DND-41 (cell line): Measurements from ENCODE around the gene DCANP1.

ENCODE experiments used
- ATAC-seq: fragments of 200-7000 bp; cut with Tn5 transposase; 3 replicates; pipeline ENCODE4 v1.9.1; 2021; ENCODE audit warnings: low read depth; ENCODE audit not compliant: insufficient read depth
- DNase-seq: peaks from one replicate; pipeline ENCODE4 v3.0.0-alpha.2; 2020
- H2AFZ ChIP-seq: 2 replicates; pipeline ENCODE4 v1.6.0; 2012; ENCODE audit warnings: low read depth, low read length
- H3K27ac ChIP-seq: 2 replicates; pipeline ENCODE4 v1.5.1; 2012; ENCODE audit warnings: low read length, inconsistent platforms
- H3K27me3 ChIP-seq: fragments of 200-600 bp; sonication (generic); 2 replicates; pipeline ENCODE4 v1.6.0; 2012; ENCODE audit warnings: low read length, mild to moderate bottlenecking, inconsistent platforms; ENCODE audit not compliant: insufficient read depth, poor library complexity
- H3K36me3 ChIP-seq: 2 replicates; pipeline ENCODE4 v1.5.1; 2012; ENCODE audit warnings: low read length, inconsistent platforms; ENCODE audit not compliant: insufficient read depth
- H3K4me1 ChIP-seq: 2 replicates; pipeline ENCODE4 v1.5.1; 2012; ENCODE audit warnings: mild to moderate bottlenecking, low read length; ENCODE audit not compliant: insufficient read depth
- H3K4me2 ChIP-seq: 2 replicates; pipeline ENCODE4 v1.6.0; 2012; ENCODE audit warnings: mild to moderate bottlenecking, moderate library complexity, low read length, inconsistent platforms; ENCODE audit not compliant: insufficient read depth
- H3K4me3 ChIP-seq, 2 experiments: fragments of 200-600 bp in 1 of 2; shearing (Covaris generic) in 1 of 2; 2 replicates each; pipeline ENCODE4 v1.5.1; 2012 to 2016; ENCODE audit warnings: inconsistent platforms in 2 of 2, low read length in 2 of 2, mild to moderate bottlenecking in 2 of 2, low read depth in 1 of 2, moderate library complexity in 1 of 2
- H3K79me2 ChIP-seq: 2 replicates; pipeline ENCODE4 v1.6.0; 2012; ENCODE audit warnings: low read length, inconsistent platforms; ENCODE audit not compliant: insufficient read depth
- H3K9ac ChIP-seq: 2 replicates; pipeline ENCODE4 v1.6.0; 2012; ENCODE audit warnings: low read depth, mild to moderate bottlenecking, inconsistent platforms, low read length, moderate library complexity
- H3K9me3 ChIP-seq: 2 replicates; pipeline ENCODE4 v1.5.1; 2012; ENCODE audit warnings: low read length, moderate library complexity, mild to moderate bottlenecking, inconsistent platforms; ENCODE audit not compliant: insufficient read depth, severe bottlenecking
- H4K20me1 ChIP-seq: 2 replicates; pipeline ENCODE4 v1.6.0; 2012; ENCODE audit warnings: low read length; ENCODE audit not compliant: insufficient read depth
- CTCF ChIP-seq: IDR thresholded peaks from 2 replicates; pipeline ENCODE4 v1.5.1; 2012; ENCODE audit warnings: borderline replicate concordance, low read length, moderate library complexity, mild to moderate bottlenecking; ENCODE audit not compliant: poor library complexity, severe bottlenecking; ENCODE audit errors: extremely low read depth
- EZH2 ChIP-seq: IDR thresholded peaks from 3 replicates; pipeline ENCODE4 v1.6.1; 2012; ENCODE audit warnings: borderline replicate concordance, low read depth, mild to moderate bottlenecking, moderate library complexity, low read length, inconsistent platforms; ENCODE audit not compliant: severe bottlenecking

The DCANP1 gene

GRCh38 chr5:135430135-135430437 is 17.1 kb downstream of the DCANP1 start:
- Histone ChIP-seq H3K9me3 (peaks cover 10% of the 10 kb centered on the region), H3K4me3 (no peak overlapping the region), H3K36me3 (no peaks in the 10 kb centered on the region), H2AFZ (no peak overlapping the region), H3K79me2 (no peaks in the 10 kb centered on the region), H3K27ac (no peak overlapping the region), H3K4me2 (no peak overlapping the region), H4K20me1 (no peaks in the 10 kb centered on the region), H3K4me1 (peaks cover 22% of the 10 kb centered on the region), H3K27me3 (no peaks in the 10 kb centered on the region), H3K9ac (no peak overlapping the region)
- DNase-seq = no peak
- ATAC-seq = no peak
- no peak for TF ChIP-seq CTCF
- TF ChIP-seq EZH2 = no peak

GRCh38 chr5:135429301-135430134 is 17.6 kb downstream of the DCANP1 start:
- no peak for TF ChIP-seq CTCF
- TF ChIP-seq EZH2 = no peak
- Histone ChIP-seq H2AFZ (no peak overlapping the region), H3K27ac (no peak overlapping the region), H3K4me2 (no peak overlapping the region), H3K9me3 (peaks cover 10% of the 10 kb centered on the region), H3K27me3 (no peaks in the 10 kb centered on the region), H3K79me2 (no peaks in the 10 kb centered on the region), H3K36me3 (no peaks in the 10 kb centered on the region), H3K4me3 (no peak overlapping the region), H3K4me1 (peaks cover 28% of the 10 kb centered on the region), H4K20me1 (no peaks in the 10 kb centered on the region), H3K9ac (no peak overlapping the region)
- ATAC-seq = no peak
- DNase-seq = no peak

- Histone ChIP-seq H3K27ac (no peak overlapping the region), H4K20me1 (no peaks in the 10 kb centered on the region), H3K4me1 (peaks cover 31% of the 10 kb centered on the region), H3K27me3 (no peaks in the 10 kb centered on the region), H3K79me2 (no peaks in the 10 kb centered on the region), H2AFZ (no peak overlapping the region), H3K36me3 (no peaks in the 10 kb centered on the region), H3K4me3 (no peak overlapping the region), H3K4me2 (no peak overlapping the region), H3K9ac (no peak overlapping the region), H3K9me3 (peaks cover 10% of the 10 kb centered on the region)
- DNase-seq (no peak), ATAC-seq (no peak)
- TF ChIP-seq CTCF (no peak), EZH2 (no peak)
Observed at GRCh38 chr5:135428586-135428985, 18.6 kb downstream of the DCANP1 start.
